Renal cortical epithelial cell (primary cell): ENCODE data around the gene FBXL7. TPM values are rescaled to one million over a fixed set of nuclear protein-coding genes. Genes with fewer than 3 reads are reported as not detected.

ENCODE experiments used
- DNase-seq: peaks from one replicate; pipeline ENCODE4 v3.0.0-alpha.2; 2011; ENCODE audit warnings: low read depth
- total RNA-seq: library from RNA; depleted of rRNA; stranded (reverse); fragments of >200 nt; gene quantifications from 2 replicates; pipeline ENCODE4 v1.2.3, GENCODE V29; 2014

Gene FBXL7
- total RNA-seq, 1 donor from 2014 or later: 1.7 TPM

GRCh38 chr5:15674716-15675115, 174.7 kb downstream of the FBXL7 start:
- no peak for DNase-seq

GRCh38 chr5:15676591-15676990, 176.6 kb downstream of the FBXL7 start:
- DNase-seq: no peak

DNA sequence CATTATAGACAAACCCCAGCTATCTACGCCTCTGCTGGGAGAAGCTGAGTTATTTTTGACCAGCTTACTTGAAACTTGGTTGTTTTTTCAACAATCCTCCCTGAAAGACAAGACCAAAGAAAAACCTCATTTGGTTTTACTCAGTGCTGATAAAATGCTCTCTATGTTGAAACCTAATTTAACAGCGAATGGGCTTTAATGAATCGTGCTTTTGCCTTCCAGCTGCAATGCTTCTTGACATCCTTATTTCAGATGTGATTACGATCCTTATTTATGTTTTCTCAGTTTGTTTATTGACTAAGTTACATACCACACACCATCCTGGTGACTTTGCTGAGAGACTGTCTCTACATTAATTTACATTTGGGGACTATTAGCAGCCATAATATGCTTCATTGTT, 179.2 kb downstream of the FBXL7 start:
- no peak for DNase-seq

DNA sequence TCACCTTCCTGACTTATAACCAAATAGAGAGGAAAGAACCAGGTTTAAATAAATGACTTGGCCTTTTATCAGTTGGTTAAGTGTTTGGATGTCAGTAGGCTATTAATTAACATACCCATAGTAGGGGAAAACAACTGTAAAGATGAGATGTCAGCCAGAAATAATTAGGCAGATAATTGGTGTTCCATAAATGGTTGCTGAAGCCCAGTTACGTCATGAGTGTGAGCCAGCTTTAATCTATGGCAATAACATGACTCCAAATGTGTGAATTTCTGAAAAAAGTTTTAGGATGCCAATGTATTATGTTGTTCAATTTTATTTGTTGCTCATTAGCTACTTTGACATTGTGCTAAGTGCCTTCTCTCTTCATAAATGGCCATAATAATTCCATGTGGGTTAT, 180.5 kb downstream of the FBXL7 start:
- no peak for DNase-seq

GRCh38 chr5:15682122-15682521, 182.1 kb downstream of the FBXL7 start:
- DNase-seq: no peak

DNA sequence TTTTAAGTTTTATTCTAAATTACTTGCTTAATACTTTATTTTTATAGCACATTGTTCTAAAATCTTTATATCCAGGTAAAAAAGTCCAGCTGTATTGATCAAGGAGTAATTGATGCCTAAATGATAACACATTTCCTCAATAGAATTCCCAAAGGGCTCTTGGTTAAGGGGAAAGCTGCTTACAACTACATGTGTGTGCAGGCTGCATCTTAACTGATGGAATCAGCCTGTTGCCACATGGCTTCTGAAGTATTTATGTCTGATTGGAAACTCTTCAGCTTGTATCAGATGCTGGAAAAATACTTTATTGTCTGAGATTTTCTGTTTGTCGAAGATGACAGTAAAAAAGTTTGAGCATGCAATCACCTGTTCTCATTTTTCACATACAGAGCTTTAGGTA, 182.6 kb downstream of the FBXL7 start:
- no peak for DNase-seq

GRCh38 chr5:15683332-15683731, 183.4 kb downstream of the FBXL7 start:
- no peak for DNase-seq

DNA sequence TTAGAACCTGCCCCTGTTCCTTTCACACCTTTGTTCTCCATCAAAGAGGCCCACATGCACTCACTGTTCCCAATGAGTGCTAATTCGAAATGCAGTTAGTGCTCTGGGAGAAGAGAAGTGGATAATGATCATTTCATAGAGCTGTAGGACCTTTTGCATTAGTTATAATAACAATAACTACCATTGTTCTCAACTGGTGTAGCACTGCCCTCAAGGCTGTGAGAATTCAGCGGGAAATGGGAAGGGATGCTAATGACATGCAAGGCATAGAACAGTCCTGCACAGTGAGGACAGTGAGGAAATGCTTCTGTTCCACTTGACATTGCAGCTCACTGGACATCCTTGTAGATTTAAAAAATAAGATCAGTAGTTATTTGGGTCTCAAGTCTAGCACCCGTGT, 187.4 kb downstream of the FBXL7 start:
- no peak for DNase-seq

GRCh38 chr5:15689836-15690235, 189.9 kb downstream of the FBXL7 start:
- no peak for DNase-seq

GRCh38 chr5:15690611-15691010, 190.6 kb downstream of the FBXL7 start:
- DNase-seq: no peak

DNA sequence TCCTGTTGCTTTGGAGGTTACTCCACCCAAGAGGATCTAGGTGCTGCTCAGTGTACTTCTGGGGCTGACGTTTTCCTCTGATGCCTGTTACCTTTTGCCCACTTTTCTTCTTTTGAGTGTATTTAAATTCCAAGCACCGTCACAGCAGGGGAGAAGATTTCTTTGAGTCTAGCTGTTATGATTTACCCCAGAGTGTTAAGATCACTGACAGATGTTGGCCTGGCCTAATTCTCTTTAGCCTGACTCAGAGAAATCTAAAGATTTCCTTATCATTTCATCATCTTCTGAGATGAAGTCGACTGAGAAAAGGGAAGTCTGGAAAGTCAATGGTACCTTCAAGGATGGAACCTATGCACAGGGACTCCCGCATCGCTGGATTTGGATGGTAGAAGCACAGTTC, 191.5 kb downstream of the FBXL7 start:
- no peak for DNase-seq

DNA sequence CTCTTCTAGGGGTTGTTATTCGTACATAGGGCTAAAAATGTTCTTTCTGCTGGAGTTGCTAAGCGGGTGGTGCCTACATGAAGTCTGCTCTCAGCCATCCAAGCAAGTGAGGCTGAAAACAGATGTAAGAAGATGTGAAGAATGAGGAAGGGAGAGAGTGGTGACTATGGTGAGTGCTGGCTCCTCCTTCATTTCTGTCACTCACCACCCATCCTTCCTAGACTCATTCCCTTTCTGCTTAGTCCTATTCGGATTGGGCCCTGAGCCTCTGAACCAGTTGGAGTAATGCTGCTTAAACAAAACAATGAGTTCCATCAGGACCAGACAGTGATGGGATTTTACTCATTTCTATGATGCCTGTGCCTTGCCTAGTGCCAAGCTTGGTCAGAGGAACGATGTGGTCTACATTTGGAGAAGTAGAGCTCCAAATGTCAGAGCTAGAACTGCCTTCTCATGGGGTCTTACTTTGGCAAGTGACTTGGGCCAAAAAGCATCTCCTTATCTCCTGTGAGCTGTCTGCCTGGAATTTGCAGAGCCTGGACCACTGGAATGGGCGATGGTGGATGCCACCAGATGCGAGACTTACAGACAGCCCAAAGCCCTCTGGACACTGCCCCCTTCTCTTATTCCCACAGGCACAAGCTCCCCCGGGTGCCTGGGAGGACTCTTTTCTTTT, 192.9 kb downstream of the FBXL7 start:
- no peak for DNase-seq

DNA sequence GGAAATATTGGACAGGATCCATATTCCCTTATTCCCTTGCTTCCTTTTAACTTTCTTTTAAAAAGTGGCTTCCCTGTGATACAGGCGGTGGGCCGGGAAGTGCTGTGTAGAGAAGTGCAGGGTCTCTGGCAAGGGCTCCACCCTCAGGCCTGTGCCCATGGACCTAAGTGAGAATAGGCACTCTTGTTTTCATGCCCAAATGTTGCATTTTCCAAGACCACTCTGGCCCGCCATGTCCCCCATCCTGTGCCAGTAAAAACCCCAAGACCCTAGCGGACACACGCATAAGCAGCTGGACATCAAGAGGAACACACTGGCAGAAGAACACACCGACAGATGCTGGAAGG, 193.4 kb downstream of the FBXL7 start:
- DNase-seq: no peak

DNA sequence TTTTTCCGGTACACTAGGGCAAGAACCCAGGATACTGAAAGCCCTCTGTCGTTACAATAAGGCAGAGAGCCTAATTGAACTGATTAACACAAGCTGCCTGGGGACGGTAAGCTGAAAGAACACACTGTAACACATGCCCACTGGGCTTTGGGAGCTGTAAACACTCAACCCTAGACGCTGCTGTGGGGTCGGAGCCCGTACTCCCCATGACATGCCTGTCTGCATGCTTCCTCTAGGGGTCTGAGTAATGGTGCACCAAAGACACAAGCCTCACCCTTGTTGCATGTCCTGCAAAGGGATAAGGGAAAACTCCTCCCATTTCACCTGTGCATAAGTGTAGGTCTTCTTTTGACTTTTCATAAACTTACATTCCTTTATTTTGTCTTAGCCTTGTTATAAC, 194.0 kb downstream of the FBXL7 start:
- DNase-seq: no peak

GRCh38 chr5:15694696-15695214, 194.8 kb downstream of the FBXL7 start:
- DNase-seq: no peak

- DNase-seq: no peak
Observed at GRCh38 chr5:15695215-15695731, 195.3 kb downstream of the FBXL7 start.

GRCh38 chr5:15700373-15700772, 200.4 kb downstream of the FBXL7 start:
- DNase-seq: no peak

DNA sequence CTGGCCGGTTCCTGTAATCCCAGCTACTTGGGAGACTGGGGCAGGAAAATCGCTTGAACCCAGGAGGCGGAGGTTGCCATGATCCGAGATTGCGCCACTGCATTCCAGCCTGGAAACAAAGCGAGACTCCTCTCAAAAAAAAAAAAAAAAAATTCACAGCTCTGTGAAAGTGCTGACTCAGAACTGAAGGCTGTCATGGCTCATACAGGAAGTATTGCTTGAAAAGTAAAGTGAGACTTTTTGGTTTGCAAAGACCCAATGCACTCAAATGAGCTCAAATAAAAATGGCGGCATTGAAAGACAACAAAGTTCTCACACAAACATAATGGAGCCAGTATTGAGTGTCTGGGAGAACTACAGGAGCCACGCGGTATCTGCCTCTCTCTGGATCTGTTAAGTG, 202.1 kb downstream of the FBXL7 start:
- peak; percentile 13 for DNase-seq

DNA sequence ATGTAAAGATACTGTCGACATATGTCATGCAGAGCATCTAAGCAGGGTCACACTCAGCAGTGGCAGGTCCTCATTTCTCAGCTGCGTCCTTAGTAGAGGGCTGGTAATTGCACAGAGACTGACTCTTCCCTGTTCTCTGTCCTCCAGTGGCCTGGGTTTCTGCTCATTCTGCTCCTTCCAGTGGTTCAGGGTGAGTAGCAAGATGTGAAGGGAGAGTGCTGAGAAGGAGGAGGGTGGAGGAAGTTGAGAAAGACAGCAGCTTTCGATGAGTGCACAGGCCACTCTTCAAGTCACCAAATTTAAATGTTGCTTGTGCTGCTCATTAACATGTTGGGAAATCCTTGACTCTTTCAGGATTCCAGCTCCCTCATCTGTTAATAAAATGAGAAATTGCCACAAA, 203.9 kb downstream of the FBXL7 start:
- no peak for DNase-seq

DNA sequence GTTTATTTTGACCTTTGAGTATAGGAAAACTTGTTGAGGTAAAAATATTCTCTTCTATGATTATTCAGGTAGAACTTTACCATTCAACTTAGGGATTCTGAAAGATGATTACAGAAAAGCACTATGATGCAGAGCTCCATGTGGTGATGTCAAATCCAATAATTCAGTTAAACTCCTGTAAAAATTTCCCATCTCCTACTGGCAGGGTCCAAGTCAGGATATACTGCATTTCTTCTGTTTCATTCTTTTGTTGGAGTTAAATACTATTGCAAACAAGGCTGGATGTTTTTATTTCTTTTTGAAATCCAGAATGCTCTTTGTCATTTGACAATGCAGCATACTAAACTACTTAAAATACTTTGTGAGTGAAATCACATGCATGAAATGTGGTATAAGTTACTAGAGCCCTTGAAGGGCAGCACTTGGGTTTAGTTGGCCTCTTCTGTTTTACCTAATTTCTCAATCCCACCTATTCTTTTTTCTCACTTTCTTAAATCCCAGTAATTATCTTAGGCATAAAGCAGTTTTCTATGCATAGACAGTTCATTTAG, 204.5 kb downstream of the FBXL7 start:
- DNase-seq: no peak

DNA sequence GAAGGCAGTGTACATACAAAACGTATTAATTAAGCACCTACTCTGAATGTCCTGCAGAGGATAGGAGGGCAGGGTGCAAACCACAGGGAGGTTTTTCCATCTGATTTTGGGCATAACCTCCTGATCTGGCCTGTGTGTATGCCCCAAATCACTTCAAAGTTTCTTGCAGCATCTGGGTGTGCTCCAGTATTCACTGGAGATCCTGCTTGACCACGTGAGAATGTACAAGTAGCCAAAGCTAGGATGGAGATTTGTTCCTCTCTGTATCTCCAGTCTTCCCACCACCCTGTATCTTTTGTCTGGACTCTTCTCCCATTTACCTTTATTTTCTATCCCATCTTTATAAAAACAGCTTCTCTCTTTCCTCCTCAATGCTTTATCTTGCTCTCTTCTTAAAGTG, 207.7 kb downstream of the FBXL7 start:
- no peak for DNase-seq

- DNase-seq: no peak
Observed at GRCh38 chr5:15711892-15712291, 211.9 kb downstream of the FBXL7 start.

DNA sequence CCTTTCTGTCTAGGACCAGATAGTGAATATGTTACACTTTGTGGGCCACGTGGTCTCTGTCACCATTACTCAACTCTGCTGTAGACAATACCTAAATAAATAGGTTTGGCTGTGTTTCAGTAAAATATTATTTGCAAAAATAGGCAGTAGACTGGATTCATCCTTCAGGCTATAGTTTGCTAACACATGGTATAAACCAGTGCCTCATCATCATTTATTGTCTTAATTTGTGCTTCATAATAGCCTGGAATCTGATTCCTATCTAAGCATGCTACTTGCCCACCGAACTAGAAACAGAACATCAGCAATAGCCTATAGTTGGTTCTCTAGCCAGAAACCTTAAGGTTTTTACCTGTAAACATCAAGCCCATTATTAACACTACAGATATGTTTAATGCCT, 215.6 kb downstream of the FBXL7 start:
- no peak for DNase-seq

- DNase-seq: no peak
Observed at GRCh38 chr5:15715967-15716366, 216.0 kb downstream of the FBXL7 start.
